GM18526 (cell line): ENCODE data around the gene FAM187B.

Experiments used
- POLR2A ChIP-seq: IDR thresholded peaks from 3 replicates; pipeline ENCODE4 v1.6.1; 2011; ENCODE audit not compliant: insufficient read length; ENCODE audit errors: extremely low read depth

Gene FAM187B

DNA sequence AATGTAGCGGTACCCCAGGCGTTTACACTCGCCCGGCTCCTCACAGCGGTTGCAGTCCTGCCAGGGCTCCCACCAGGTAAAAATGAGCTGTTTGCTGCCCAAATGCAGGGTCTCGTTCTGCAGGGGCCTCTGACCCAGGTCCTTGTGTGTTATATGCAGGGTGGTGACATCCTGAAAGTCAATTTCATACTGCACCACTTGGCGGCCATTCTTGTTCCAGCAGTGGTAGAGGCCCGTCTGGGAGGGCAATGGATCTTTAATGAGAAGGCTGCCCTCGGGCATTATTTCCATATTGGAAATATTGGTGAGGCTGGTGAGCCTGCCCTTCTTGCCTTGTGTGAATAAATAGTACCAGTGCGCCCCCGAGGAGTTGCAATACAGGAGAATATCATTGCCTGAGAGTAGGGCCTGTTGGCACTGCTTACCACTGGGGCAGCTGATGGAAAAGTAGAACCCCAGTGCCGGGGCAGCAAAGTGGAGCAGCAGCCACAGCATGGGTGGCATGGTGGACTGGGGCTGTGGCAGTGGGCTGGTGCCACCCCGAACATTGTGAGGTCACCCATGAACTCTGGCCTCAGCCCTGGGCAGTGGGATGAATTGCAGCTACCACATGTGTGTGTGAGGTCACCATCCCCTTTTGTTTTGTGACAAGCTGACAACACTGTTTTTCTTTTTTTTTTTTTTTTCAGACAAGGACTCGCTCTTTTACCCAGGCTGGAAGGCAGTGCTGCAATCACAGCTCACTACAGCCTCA is at the start of gene FAM187B:
Gene FAM187B, minus strand, starts transcription at position 563 of the 754 bp plus-strand sequence. Its CDS starts 59 bp downstream, at position 504.
- no peak for TF ChIP-seq POLR2A

DNA sequence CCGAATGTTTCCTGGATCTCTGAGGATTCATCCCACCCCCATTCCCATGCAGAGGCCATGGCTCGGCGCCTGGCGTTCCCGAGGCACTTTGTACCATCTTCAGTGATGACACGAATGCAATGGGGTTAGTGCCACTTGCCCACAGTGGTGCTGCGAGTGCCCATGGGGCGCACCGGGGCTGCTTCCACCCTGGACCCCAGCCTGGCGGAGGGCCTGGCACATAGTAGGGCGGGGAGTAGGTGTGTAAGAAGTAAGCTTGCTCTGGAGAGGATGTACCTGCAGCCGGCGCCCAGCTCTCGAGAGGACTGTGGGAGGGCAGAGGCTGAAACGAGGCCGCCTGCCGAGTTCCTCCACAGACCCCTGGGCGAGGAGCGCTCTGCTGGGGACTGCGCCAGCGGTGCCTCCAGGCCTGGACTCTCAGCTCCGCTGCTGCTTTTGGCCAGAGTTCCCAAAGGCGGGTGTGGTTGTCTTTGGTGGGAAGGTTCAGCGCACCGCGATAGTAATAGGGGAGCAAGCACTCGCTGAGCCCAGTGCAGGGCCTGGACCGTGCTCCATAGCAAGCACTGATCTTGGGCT is 48.3 kb upstream of the FAM187B start:
- TF ChIP-seq POLR2A = no peak

DNA sequence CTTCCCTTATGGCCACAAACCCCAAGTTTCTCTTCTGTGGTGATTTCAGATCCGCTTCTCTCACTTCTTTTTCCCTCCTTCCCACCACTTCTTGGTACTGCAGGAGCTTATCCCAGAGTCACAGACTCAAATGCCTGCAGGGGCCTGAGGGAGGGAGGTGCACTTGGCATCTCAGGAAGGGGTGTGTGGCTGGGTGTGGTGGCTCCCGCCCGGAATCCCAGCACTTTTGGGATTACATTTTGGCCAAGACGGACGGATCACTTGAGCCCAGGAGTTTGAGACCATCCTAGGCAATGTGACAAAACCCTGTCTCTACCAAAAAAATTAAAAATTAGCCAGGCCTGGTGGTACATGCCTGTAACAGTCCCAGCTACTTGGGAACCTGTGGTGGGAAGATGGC is 45.8 kb upstream of the FAM187B start:
- no peak for TF ChIP-seq POLR2A

DNA sequence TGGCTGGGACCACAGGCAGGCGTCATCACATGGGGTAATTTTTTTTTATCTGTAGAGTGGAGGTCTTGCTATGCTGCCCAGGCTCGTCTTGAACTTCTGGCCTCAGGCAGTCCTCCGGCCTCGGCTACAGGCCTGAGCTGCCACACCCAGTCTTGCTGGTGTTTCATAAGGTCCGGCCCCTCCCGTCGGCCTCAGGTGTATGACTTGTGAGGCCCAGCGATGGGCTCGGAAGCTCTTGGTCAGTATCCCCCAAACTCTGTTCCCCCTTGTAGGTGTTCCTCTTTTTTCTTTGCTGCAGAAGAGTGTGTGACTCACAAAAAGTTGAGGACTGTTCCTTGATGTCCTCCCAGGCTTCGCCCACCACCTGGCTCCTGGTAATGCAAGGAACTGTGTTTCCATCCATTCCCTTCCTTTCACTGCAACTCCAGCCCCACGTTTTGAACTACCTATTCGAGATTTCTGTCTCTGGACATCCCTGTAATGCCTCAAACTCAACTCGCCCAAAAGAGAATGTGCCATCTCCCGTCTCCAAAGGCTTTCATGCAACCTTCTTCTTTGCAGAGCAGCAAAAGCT is 45.2 kb upstream of the FAM187B start:
- TF ChIP-seq POLR2A = no peak

DNA sequence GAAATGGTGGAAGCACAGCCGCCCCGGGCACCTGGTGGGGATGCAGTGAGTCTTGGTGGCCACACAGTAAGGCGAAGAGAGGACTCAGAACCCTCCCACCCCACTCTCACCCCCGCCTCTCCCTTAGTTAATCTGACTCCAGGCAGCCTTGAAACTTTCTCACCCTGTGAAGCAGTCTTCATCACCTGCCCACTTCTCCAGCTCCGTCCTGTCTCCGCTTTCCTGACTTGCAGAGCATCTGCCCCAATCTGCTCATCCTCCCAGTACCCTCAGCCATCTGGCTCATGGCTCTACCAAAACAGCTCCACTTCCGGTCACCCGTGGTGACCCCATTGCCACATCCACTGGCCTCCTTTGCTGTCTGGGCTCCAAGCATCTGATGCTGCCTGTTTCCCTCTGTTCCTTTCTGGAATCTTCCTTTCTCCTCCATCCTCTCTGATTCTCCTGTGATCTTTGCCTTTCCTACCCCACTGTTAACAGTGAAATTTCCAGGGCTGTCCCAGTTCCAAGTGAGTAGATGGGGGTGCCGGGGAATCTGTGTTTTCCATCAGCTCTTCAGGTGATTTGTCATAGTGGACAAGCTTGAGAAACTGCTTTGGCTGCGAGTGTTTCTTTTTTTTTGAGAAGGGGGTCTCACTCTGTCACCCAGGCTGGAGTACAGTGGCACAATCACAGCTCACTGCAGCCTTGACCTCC is 44.6 kb upstream of the FAM187B start:
- no peak for TF ChIP-seq POLR2A

DNA sequence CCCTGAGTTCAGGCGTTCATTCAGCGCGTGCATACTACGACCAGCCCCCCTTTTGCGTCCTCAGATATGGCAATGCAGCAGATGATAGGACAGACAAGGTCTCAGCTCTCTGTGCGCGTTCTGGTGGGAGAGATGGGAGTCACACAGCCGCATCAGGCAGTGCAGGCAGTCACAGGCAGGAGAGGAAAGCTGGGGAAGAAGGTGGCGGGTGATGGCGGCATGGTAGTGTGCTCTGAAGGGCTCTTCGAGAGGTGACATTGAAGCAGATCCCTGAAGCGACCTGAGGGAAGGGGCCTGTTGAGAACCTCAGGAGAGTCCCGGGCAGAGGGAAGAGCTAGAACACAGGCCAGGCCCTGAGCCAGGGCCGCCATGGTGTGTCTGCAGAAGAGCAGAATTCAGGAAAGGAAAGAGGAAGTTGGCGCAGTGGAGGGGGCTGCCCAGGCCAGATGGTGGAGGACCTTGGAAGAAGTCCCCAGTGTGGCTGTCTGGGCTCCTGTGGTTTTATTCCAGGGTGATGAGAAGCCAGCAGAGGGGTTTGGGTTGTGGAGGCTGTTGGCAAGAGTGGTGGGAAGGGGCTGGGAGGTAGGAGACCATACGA is 43.7 kb upstream of the FAM187B start:
- no peak for TF ChIP-seq POLR2A

DNA sequence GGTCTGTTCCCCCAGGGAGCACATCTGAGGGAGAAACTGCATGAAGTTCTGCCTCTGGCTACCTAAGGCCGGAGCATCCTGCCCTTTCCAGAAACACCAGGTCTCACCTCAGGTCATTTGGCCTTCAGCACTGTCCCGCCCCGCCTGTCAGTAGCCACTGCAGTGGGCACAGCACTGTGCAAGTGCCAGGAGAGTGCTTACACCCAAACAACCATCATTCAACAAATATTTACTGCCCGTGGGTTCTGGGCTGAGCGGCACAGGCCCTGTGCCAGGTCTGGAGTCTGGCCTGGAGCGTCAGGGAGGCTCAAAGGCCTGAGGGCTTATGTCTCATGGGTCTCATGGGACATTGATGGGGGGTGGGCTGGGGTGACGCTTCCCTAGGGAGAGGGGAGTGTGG is 43.0 kb upstream of the FAM187B start:
- no peak for TF ChIP-seq POLR2A

DNA sequence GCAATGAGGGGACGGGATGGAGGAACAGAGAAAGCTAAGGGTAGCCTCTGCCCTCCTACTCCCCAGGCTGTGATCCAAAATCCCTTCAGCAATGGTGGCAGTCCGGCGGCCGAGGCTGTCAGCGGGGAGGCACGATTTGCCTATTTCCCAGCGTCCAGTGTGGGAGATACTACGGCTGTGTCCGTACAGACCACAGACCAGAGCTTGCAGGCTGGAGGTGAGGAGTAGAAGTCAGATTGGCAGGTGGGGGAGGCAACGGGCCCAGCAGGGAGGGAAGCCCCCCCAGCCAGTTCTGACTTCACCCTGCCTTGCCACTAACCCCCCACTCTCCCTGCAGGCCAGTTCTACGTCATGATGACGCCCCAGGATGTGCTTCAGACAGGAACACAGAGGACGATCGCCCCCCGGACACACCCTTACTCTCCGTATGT is 41.9 kb upstream of the FAM187B start:
- no peak for TF ChIP-seq POLR2A

DNA sequence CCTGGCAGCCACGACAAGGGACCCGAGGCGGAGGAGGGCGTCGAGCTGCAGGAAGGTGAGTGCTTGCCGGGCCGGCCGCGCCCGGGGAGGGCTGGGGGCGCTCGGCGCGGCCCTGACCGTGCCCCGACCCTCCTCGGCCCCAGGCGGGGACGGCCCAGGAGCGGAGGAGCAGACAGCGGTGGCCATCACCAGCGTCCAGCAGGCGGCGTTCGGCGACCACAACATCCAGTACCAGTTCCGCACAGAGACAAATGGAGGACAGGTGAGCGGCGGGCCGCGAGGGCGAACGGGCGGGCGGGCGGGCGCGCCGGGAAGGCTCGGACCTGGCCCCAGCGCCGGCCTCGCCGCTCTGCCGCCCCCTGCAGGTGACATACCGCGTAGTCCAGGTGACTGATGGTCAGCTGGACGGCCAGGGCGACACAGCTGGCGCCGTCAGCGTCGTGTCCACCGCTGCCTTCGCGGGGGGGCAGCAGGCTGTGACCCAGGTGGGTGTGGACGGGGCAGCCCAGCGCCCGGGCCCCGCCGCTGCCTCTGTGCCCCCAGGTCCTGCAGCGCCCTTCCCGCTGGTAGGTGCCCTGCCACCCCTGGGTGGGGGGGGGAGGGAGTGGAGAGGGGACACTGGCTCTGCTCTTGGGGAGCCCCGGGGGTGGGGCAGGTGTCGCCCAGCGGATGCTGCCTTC is 41.0 kb upstream of the FAM187B start:
- no peak for TF ChIP-seq POLR2A

DNA sequence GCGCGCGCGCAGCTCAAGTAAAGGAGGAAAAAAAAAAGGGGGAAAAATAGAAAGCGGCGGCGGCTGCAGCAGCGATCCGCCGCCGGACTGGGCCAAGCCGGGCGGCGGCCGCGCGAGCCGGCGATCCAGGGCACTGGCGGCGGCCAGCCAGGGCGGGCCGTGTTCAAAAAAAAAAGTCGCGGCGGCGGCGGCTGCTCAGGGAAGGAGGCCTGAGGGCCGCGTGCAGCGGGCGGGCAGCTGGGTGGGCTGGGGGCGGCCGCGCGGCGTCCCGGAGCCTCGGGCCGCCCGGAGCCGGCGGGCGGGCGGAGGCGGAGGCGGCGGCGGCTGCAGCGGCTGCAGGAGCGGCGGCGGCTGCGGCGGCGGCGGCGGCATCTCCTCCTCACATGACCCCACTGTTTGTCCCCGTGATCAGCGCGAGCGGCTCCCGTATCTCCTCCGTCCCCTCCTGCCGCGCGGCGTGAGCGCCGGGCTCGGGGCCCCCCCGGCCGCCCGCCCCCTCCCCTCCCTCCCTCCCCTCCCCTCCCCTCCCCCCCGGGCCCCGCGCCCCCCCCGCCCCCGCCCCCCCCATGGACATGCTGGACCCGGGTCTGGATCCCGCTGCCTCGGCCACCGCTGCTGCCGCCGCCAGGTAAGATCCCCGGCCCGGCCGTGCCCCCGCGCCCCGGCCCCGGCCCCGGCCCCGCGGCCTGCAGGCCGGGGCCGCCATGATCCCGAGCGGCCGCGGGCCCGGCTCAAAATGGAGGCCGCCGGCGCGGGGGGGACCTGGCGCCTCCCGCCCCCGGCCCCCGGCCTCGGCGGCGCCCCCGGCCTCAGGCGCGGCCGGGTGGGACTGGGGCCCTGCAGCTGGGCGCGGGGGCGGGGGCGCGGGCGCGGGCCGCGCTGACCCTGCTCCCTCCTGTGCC is 40.2 kb upstream of the FAM187B start, which contains the start of gene USF2:
Gene USF2, plus strand, starts transcription at position 427 of the 902 bp plus-strand sequence. Its CDS starts 140 bp downstream, at position 567.
- peak; percentile 34 for TF ChIP-seq POLR2A

DNA sequence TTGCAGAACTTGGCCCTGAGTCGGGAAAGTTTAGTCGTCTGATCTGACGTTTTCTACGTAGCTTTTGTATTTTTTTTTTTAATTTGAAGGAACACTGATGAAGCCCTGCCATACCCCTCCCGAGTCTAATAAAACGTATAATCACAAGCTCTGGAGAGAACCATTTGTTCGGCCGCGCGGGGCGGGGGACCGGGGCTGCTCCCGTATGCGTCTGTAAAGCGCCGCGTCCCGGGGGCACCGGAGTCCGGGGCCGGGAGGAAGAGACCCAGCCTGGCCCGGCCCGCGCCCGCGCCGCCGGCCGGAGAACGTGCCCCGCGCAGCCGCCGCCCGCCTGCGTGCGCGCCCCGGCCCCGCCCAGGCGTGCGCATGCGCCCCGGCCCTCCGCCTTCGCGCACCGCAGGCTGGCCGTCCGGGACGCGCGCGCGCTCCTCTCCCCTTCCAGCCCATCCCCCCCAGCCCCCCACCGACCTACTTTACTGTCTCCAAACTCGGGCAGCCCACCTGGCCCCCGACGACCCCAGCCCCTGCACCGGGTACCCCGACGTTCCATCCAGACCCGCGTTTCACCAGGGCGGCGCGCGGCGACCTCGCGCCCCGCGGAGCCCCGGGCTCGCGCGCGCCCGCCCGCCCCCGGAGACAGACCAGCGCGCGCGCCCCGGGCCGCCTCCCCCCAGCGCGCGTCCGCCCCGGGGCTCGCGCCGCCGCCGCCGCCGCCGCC is 39.4 kb upstream of the FAM187B start:
- TF ChIP-seq POLR2A = peak; percentile 62

DNA sequence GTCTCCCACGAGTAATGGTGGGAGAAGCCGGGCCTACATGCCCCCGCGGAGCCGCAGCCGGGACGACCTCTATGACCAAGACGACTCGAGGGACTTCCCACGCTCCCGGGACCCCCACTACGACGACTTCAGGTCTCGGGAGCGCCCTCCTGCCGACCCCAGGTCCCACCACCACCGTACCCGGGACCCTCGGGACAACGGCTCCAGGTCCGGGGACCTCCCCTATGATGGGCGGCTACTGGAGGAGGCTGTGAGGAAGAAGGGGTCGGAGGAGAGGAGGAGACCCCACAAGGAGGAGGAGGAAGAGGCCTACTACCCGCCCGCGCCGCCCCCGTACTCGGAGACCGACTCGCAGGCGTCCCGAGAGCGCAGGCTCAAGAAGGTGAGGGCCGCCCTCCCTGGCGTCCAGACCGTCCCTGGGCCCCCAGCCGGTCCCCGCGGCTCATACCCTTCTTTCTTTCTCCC is 38.8 kb upstream of the FAM187B start:
- no peak for TF ChIP-seq POLR2A

DNA sequence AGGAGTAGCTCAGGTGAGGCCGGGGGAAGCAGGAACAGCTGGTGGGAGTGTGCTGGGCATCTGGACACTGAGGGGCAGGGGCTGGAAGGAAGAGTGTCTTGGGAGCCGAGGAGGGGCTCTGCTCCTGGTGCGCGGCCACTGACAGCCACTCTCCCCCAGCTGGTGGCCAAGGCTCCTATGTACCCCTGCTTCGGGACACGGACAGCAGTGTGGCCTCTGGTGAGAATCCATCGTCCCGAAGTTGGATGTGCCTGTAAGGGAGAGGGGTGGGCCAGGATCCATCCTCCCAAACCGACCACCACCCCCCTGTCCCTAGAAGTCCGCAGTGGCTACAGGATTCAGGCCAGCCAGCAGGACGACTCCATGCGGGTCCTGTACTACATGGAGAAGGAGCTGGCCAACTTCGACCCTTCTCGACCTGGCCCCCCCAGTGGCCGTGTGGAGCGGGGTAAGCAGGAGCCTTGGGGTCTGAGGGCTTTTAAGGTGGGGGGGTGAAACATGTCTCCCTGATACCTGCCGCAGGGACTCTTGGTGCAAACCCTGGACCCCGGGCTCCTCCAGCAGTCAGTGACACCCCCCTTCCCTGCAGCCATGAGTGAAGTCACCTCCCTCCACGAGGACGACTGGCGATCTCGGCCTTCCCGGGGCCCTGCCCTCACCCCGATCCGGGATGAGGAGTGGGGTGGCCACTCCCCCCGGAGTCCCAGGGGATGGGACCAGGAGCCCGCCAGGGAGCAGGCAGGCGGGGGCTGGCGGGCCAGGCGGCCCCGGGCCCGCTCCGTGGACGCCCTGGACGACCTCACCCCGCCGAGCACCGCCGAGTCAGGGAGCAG is 38.2 kb upstream of the FAM187B start:
- TF ChIP-seq POLR2A = no peak
